Stimulated activated CD4-positive, alpha-beta T cell treated with anti-CD3 and anti-CD28 coated beads, Interleukin-4, amount 100 ng/mL, for 48 hours (primary cell): Measurements from ENCODE around the gene TRAF3.

Experiments
- DNase-seq, 2 donors: peaks; one replicate each; pipeline ENCODE4 v3.0.0-alpha.2; 2020; ENCODE audit warnings: low read depth in 2 of 2

Gene TRAF3

GRCh38 chr14:102776761-102777710 lies at the start of gene TRAF3:
TRAF3 (plus strand) TSS chr14:102777449; CDS start chr14:102870202, 92,753 bp downstream.
- peak; percentile 61 to 75 for DNase-seq

GRCh38 chr14:102728501-102728900 lies 48.7 kb upstream of the TRAF3 start:
- no peak for DNase-seq

GRCh38 chr14:102729268-102729667 lies 48.0 kb upstream of the TRAF3 start:
- no peak for DNase-seq

- DNase-seq = no peak
These were observed 47.4 kb upstream of the TRAF3 start for GRCh38 chr14:102729825-102730224.

GRCh38 chr14:102731101-102731870 lies 46.0 kb upstream of the TRAF3 start:
- DNase-seq = no peak

GRCh38 chr14:102731871-102732800 lies 45.1 kb upstream of the TRAF3 start:
- DNase-seq = no peak

- no peak for DNase-seq
These were observed 44.3 kb upstream of the TRAF3 start for GRCh38 chr14:102732924-102733323.

GRCh38 chr14:102733326-102733725 lies 43.9 kb upstream of the TRAF3 start:
- DNase-seq = no peak

- DNase-seq = no peak
These were observed 42.8 kb upstream of the TRAF3 start for GRCh38 chr14:102734436-102734835.

- no peak for DNase-seq
These were observed 40.3 kb upstream of the TRAF3 start for GRCh38 chr14:102736956-102737355.

- no peak for DNase-seq
These were observed 39.6 kb upstream of the TRAF3 start for GRCh38 chr14:102737402-102738372.

- no peak for DNase-seq
These were observed 38.7 kb upstream of the TRAF3 start for GRCh38 chr14:102738373-102739189.

- DNase-seq = no peak
These were observed 38.1 kb upstream of the TRAF3 start for GRCh38 chr14:102739190-102739469.

GRCh38 chr14:102746634-102747438 lies 30.4 kb upstream of the TRAF3 start:
- DNase-seq = no peak

- DNase-seq = no peak
These were observed 28.4 kb upstream of the TRAF3 start for GRCh38 chr14:102748806-102749205.

- no peak for DNase-seq
These were observed 27.6 kb upstream of the TRAF3 start for GRCh38 chr14:102749393-102750305.

GRCh38 chr14:102750376-102750775 lies 26.9 kb upstream of the TRAF3 start:
- no peak for DNase-seq

- no peak for DNase-seq
These were observed 26.2 kb upstream of the TRAF3 start for GRCh38 chr14:102751088-102751487.
